Measurements from ENCODE around the gene SLC16A5.

Gene SLC16A5

GRCh38 chr17:75081611-75082540 is 5.9 kb upstream of the SLC16A5 start:
- in situ Hi-C loops (cut with MboI; ENCODE audit: low pct_unique_long_range_greater_than_20kb, low sequenced_read_pairs): no loop called here
- no peak for DNase-seq

GRCh38 chr17:75082683-75083082 is 5.1 kb upstream of the SLC16A5 start:
- in situ Hi-C loops (cut with MboI; ENCODE audit: low pct_unique_long_range_greater_than_20kb, low sequenced_read_pairs): no loop called here
- no peak for DNase-seq

DNA sequence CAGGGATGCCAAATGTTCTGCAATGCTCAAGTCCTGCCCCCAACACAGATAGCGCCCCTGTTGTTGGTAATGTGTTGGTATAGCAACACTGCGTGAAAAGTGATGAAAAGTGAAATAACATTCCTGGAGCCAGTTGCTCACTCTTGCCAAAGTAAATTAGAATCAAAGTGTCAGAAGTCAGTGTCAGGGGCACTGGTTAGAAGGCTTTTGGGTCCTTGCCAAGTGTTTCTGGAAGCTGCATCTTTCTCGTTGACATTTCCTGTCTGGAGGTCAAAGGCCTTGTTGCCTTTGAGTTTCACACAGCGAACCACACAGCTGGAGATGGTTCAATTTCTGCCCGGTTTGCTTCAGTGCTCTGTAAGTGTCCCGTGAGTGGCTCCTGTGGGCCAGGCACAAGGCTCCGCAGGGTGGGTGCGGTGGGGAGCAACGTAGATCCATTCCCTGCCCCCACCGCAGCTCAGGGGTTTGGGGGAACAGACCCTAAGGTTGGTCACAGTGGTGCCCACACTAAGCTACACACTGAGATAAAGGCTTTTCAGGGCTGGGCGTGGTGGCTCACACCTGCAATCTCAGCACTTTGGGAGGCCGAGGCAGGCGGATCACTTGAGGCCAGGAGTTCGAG is 3.6 kb upstream of the SLC16A5 start:
- no peak for DNase-seq
- in situ Hi-C loops (cut with MboI; ENCODE audit: low pct_unique_long_range_greater_than_20kb, low sequenced_read_pairs): no loop called here

- no peak for DNase-seq
- in situ Hi-C loops (cut with MboI; ENCODE audit: low pct_unique_long_range_greater_than_20kb, low sequenced_read_pairs): no loop called here
Observed at GRCh38 chr17:75086496-75087181, 1.1 kb upstream of the SLC16A5 start.

GRCh38 chr17:75087182-75087557 is 584 bp upstream of the SLC16A5 start:
- in situ Hi-C loops (cut with MboI; ENCODE audit: low pct_unique_long_range_greater_than_20kb, low sequenced_read_pairs): no loop called here
- DNase-seq: no peak

- no peak for DNase-seq
- in situ Hi-C loops (cut with MboI; ENCODE audit: low pct_unique_long_range_greater_than_20kb, low sequenced_read_pairs): no loop called here
Observed at GRCh38 chr17:75088465-75089417, 987 bp downstream of the SLC16A5 start.

DNA sequence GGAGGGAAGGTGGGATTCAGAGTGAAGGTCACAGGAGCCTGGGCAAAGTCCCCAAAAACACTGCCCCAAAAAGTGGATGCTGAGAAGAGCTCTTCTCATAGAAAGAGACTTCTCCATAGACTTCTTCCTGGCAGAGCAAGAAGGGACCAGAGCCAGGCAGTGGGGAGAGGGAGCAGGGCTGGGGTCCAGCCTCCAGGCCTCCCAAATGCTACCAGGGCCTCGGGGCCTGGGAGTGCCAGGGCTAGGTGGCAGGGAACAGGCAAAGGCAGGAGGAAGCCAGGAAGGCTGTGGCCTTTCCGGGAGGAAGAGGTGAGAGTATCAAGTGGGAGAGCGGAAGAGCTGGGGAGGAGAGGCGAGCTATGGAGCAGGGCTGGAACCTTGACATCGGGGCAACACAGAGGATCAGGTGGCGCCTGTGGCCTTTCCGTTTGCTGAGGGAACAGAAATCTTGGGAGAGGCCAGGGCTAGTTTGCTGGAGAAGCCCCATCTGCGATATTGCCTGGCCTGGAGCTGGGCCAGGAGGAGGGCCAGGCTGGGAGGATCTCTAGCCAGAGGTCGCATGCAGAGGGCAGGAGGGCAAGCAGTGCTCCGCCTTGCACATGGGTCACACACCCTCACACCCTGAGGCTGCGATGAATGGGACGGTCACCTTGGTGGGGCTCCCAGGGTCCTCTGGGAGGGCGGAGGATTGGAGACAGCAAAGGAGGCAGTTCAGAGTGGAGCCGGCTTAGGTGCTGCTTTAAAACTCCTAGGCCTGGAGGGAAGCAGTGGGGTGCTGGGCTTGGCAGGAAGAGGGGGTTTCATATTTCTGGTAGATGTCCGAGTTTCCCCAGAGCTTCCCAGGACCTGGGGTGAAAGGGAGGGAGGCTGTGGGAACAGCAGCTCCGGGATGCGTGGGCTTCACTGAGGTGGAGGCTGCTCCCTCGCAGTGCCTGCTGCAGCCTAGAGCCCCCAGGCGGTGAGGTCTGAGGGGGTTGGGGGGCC is 3.4 kb downstream of the SLC16A5 start:
- no peak for DNase-seq
- in situ Hi-C loops (cut with MboI; ENCODE audit: low pct_unique_long_range_greater_than_20kb, low sequenced_read_pairs): no loop called here

DNA sequence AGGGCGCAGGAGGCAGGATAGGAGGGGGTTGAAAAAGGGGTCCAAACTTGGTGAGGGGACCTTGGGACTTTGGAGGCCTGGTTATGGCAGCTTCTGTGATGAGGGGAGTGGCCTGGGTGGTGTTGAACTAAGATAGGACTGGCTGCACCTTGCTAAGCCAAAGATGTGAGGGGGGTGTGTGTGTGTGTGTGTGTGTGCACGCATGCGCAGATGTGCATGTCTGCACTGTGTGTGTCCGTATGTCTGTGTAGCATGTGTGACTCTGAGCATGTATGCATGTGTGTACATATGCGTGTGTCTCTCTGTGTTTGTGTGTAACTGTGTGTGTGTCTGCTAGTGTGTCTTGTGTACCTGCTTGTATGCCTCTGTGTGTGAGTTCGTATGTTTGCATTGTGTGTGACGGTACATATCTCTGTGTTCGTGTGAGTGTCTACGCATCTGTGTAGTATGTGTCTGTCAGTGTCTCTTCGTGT is 4.1 kb downstream of the SLC16A5 start:
- in situ Hi-C loops (cut with MboI; ENCODE audit: low pct_unique_long_range_greater_than_20kb, low sequenced_read_pairs): no loop called here
- no peak for DNase-seq

DNA sequence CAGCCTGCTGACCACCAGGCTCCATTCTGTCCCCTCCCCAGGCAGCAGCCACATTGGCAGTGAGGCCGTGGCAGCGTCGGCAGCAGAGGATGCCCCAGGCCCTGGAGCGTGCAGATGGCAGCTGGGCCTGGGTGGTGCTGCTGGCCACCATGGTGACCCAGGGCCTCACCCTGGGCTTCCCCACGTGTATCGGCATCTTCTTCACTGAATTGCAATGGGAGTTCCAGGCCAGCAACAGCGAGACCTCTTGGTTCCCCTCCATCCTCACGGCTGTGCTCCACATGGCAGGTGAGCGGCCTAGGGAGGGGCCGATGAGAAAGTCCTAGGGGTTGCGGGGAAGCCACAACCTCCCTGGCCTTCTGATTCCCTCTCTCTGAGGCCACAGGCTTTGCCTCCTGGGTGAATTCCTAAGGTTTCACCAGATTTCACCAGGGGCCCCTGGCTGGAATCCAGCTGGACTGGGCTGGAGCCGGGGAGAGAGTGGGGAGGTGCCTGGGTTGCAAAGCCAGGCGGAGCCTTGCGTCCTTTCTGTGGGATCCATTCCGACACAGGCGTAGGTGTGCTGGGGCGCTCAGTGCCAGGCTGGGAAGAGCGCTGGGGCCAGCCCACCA is 5.9 kb downstream of the SLC16A5 start:
- in situ Hi-C loops (cut with MboI; ENCODE audit: low pct_unique_long_range_greater_than_20kb, low sequenced_read_pairs): no loop called here
- DNase-seq: no peak

GRCh38 chr17:75094871-75095399 is 7.2 kb downstream of the SLC16A5 start:
- DNase-seq: no peak
- in situ Hi-C loops (cut with MboI; ENCODE audit: low pct_unique_long_range_greater_than_20kb, low sequenced_read_pairs): no loop called here

DNA sequence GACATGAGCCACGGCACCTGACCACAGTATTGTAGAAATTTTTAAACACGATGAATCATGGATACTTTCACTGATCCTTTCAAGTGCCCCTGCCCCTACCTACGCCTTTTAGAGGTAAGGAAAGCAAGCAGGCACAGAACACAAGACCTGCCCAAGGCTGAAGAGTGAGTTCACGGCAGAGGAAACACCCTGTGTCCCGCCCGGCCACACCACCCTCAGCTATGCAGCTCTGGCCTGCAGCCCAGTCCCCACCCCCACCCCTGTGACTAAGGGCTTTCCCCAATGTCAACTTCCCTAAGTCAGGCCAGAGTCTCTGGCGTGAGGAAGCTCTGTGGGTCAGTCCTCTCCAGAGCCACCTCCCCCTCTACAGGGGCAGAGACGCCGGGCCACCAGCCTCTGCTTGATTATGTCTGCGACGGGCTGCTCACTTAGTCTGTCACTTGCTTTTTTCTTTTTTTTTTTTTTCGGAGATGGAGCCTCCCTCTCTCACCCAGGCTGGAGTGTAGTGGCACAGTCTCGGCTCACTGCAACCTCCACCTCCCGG is 8.4 kb downstream of the SLC16A5 start:
- in situ Hi-C loops (cut with MboI; ENCODE audit: low pct_unique_long_range_greater_than_20kb, low sequenced_read_pairs): no loop called here
- DNase-seq: peak; percentile 86

DNA sequence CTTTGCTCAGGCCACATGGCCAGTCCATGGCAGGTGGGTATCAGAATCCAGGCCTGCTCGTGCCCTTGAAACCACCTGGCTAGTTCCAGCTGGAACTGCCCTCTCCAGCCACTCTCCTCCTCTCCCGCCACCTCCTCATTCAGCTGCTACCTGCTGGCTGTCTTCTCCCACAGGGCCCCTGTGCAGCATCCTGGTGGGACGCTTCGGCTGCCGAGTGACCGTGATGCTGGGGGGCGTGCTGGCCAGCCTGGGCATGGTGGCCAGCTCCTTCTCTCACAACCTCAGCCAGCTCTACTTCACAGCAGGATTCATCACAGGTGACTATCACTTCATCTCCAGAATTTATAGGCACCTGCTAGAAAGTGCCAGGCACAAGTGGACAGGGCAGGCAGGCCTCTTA is 10.1 kb downstream of the SLC16A5 start:
- in situ Hi-C loops (cut with MboI; ENCODE audit: low pct_unique_long_range_greater_than_20kb, low sequenced_read_pairs): no loop called here

GRCh38 chr17:75098861-75099260 is 11.1 kb downstream of the SLC16A5 start:
- in situ Hi-C loops (cut with MboI; ENCODE audit: low pct_unique_long_range_greater_than_20kb, low sequenced_read_pairs): no loop called here
- DNase-seq: no peak

More for the DNA sequence above, 10.1 kb downstream of the SLC16A5 start:
- DNase-seq: no peak

- in situ Hi-C loops (cut with MboI; ENCODE audit: low pct_unique_long_range_greater_than_20kb, low sequenced_read_pairs): no loop called here
- no peak for DNase-seq
Observed at GRCh38 chr17:75099881-75100595, 12.3 kb downstream of the SLC16A5 start.

GRCh38 chr17:75102385-75102821 is 14.6 kb downstream of the SLC16A5 start:
- in situ Hi-C loops (cut with MboI; ENCODE audit: low pct_unique_long_range_greater_than_20kb, low sequenced_read_pairs): no loop called here
- peak; percentile 84 for DNase-seq

All from KBM-7 (cell line).